ENCODE data around the gene NFXL1.

GRCh38 chr4:47837094-47837907, 77.1 kb downstream of the NFXL1 start:
- TF ChIP-seq YY1 (IDR thresholded peaks at IDR 0.05; ENCODE audit: insufficient read depth, insufficient read length) (no peak), ZNF274 (IDR thresholded peaks at IDR 0.05; ENCODE audit: low read depth, low read length) (no peak), SUZ12 (IDR thresholded peaks at IDR 0.05; ENCODE audit: extremely low read depth, insufficient read depth, insufficient read length) (no peak)

All from NT2/D1 (cell line).